ENCODE results near the gene ZNF709.

DNA sequence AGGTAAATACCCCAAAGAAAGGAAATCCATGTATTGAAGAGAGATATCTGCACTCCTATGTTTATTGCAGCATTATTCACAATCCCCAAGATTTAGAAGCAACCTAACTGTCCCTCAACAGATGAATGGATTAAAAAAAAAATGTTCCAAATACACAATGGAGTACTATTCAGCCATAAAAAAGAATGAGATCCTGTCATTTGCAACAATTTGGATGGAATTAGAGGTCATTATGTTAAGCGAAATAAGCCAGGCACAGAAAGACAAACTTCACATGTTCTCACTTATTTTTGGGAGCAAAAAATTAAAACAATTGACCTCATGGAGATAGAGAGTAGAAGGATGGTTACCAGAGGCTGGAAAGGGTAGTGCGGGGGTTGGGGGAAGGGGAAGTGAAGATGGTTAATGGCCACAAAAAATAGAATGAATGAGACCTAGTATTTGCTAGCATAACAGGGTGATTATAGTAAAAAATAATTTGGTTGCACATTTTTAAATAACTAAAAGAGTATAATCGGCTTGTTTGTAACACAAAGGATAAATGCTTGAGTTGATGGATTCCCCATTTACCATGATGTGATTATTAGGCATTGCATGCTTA lies 9.7 kb upstream of the ZNF709 start:
- TF ChIP-seq POLR2A (IDR thresholded peaks at IDR 0.05) = no peak
- TF ChIP-seq, protein P1, sequence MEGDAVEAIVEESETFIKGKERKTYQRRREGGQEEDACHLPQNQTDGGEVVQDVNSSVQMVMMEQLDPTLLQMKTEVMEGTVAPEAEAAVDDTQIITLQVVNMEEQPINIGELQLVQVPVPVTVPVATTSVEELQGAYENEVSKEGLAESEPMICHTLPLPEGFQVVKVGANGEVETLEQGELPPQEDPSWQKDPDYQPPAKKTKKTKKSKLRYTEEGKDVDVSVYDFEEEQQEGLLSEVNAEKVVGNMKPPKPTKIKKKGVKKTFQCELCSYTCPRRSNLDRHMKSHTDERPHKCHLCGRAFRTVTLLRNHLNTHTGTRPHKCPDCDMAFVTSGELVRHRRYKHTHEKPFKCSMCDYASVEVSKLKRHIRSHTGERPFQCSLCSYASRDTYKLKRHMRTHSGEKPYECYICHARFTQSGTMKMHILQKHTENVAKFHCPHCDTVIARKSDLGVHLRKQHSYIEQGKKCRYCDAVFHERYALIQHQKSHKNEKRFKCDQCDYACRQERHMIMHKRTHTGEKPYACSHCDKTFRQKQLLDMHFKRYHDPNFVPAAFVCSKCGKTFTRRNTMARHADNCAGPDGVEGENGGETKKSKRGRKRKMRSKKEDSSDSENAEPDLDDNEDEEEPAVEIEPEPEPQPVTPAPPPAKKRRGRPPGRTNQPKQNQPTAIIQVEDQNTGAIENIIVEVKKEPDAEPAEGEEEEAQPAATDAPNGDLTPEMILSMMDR (IDR thresholded peaks at IDR 0.05) = no peak
